ENCODE measurements around the gene MARK4.

DNA sequence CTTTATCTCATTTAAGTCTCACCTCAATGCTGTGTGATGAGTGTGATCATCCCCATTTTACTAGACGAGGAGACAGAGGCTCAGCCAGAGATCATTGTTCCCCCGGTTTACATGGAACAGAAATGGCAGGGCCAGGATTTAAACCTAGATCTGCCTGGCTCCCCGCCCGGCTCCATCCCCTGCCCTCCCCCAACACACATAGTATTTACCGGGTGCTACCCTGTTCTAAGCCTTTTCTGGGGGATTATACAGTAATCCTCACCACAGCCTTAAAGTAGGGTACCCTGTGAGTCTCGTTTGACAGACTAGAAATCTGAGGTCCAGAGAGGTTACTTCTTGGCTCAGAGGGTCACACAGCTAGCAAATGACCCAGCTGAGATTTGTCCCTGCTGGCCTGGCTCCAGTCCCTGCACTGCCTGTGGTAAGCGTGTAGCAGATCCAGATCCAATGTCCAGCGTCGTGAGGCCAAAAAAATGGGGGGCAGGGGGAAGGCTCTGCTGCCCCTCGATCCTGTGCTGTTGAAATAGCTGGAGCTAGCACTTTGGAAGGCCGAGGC is 85.7 kb downstream of the MARK4 start:
- TF ChIP-seq KDM1A (IDR thresholded peaks at IDR 0.05; ENCODE audit: low read depth) (no peak), CHD2 (IDR thresholded peaks at IDR 0.05; ENCODE audit: low read length, partially characterized antibody) (no peak), EP300 (IDR thresholded peaks at IDR 0.05) (no peak), RCOR1 (IDR thresholded peaks at IDR 0.05; ENCODE audit: low read depth, low read length) (no peak), RFX5 (IDR thresholded peaks at IDR 0.05) (no peak), ZC3H11A (IDR thresholded peaks at IDR 0.05) (no peak), BCL3 (IDR thresholded peaks at IDR 0.05) (no peak), HOXA7 (CRISPR knock-in tag; IDR thresholded peaks at IDR 0.05) (no peak)
- TF ChIP-seq, protein P1, sequence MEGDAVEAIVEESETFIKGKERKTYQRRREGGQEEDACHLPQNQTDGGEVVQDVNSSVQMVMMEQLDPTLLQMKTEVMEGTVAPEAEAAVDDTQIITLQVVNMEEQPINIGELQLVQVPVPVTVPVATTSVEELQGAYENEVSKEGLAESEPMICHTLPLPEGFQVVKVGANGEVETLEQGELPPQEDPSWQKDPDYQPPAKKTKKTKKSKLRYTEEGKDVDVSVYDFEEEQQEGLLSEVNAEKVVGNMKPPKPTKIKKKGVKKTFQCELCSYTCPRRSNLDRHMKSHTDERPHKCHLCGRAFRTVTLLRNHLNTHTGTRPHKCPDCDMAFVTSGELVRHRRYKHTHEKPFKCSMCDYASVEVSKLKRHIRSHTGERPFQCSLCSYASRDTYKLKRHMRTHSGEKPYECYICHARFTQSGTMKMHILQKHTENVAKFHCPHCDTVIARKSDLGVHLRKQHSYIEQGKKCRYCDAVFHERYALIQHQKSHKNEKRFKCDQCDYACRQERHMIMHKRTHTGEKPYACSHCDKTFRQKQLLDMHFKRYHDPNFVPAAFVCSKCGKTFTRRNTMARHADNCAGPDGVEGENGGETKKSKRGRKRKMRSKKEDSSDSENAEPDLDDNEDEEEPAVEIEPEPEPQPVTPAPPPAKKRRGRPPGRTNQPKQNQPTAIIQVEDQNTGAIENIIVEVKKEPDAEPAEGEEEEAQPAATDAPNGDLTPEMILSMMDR (IDR thresholded peaks at IDR 0.05) = no peak
